GM23338 (cell line): ENCODE measurements around the gene GRK5. TPM values are rescaled to one million over a fixed set of nuclear protein-coding genes. Genes with fewer than 3 reads are reported as not detected.

Experiments
- ATAC-seq: fragments of 200-7000 bp; cut with Tn5 transposase; 3 replicates; pipeline ENCODE4 v1.9.1; 2020
- DNase-seq: peaks from one replicate; pipeline ENCODE4 v3.0.0-alpha.2; 2015; ENCODE audit warnings: low spot score
- H2AFZ ChIP-seq: fragments of 200-600 bp; sonication (generic); 2 replicates; pipeline ENCODE4 v1.8.0; 2016; ENCODE audit warnings: antibody characterized with exemption, mild to moderate bottlenecking, moderate library complexity
- H3F3A ChIP-seq: fragments of 200-600 bp; sonication (generic); replicated peaks from 2 replicates; pipeline ENCODE4 v1.8.0; 2017; ENCODE audit warnings: antibody characterized with exemption, mixed run types, low read depth
- H3K27ac ChIP-seq: fragments of 200-600 bp; sonication (generic); 2 replicates; pipeline ENCODE4 v1.6.1; 2016; ENCODE audit warnings: low read depth
- H3K27me3 ChIP-seq: fragments of 200-600 bp; sonication (generic); 2 replicates; pipeline ENCODE4 v1.8.0; 2016; ENCODE audit warnings: mild to moderate bottlenecking, mixed run types, moderate library complexity; ENCODE audit not compliant: insufficient read depth
- H3K36me3 ChIP-seq: fragments of 200-600 bp; sonication (generic); 2 replicates; pipeline ENCODE4 v1.8.0; 2016; ENCODE audit warnings: mild to moderate bottlenecking; ENCODE audit not compliant: insufficient read depth
- H3K4me1 ChIP-seq: fragments of 200-600 bp; sonication (generic); 2 replicates; pipeline ENCODE4 v1.8.0; 2016; ENCODE audit warnings: mild to moderate bottlenecking, moderate library complexity; ENCODE audit not compliant: insufficient read depth
- H3K4me2 ChIP-seq: fragments of 200-600 bp; sonication (generic); 2 replicates; pipeline ENCODE4 v1.7.1; 2017; ENCODE audit warnings: mixed run types
- H3K4me3 ChIP-seq: fragments of 200-600 bp; sonication (generic); 2 replicates; pipeline ENCODE4 v1.6.1; 2016; ENCODE audit warnings: mixed run types
- H3K79me2 ChIP-seq: fragments of 200-600 bp; sonication (generic); replicated peaks from 2 replicates; pipeline ENCODE4 v1.8.0; 2017; ENCODE audit warnings: mild to moderate bottlenecking; ENCODE audit not compliant: insufficient read depth
- H3K9me2 ChIP-seq: fragments of 200-600 bp; sonication (generic); 2 replicates; pipeline ENCODE4 v1.8.0; 2017; ENCODE audit not compliant: insufficient read depth
- H4K20me1 ChIP-seq: fragments of 200-600 bp; sonication (generic); replicated peaks from 2 replicates; pipeline ENCODE4 v1.8.0; 2017; ENCODE audit warnings: mild to moderate bottlenecking; ENCODE audit not compliant: insufficient read depth
- H3K27ac Mint-ChIP-seq: 2 replicates; pipeline ENCODE4 v1.8.0; 2020; ENCODE audit warnings: inconsistent platforms, mild to moderate bottlenecking, moderate library complexity, mixed read lengths
- H3K27me3 Mint-ChIP-seq: 3 replicates; pipeline ENCODE4 v1.8.0; 2022; ENCODE audit warnings: low read depth, mild to moderate bottlenecking, moderate library complexity, mixed read lengths, inconsistent platforms; ENCODE audit not compliant: insufficient read depth, poor library complexity
- H3K36me3 Mint-ChIP-seq: 3 replicates; pipeline ENCODE4 v1.8.0; 2021; ENCODE audit warnings: low read depth, mild to moderate bottlenecking, inconsistent platforms, moderate library complexity, mixed read lengths
- H3K4me1 Mint-ChIP-seq: 3 replicates; pipeline ENCODE4 v1.8.0; 2020; ENCODE audit warnings: mild to moderate bottlenecking, inconsistent platforms, mixed read lengths
- H3K4me3 Mint-ChIP-seq: 3 replicates; pipeline ENCODE4 v1.8.0; 2021; ENCODE audit warnings: moderate library complexity, mild to moderate bottlenecking, inconsistent platforms, mixed read lengths
- H3K9me3 Mint-ChIP-seq: 3 replicates; pipeline ENCODE4 v1.8.0; 2020; ENCODE audit warnings: moderate library complexity, mild to moderate bottlenecking, inconsistent platforms, mixed read lengths
- CREB1 ChIP-seq: fragments of 250-450 bp; sonication (Bioruptor Pico); IDR thresholded peaks from 2 replicates; pipeline ENCODE4 v1.5.0; 2020; ENCODE audit warnings: low read depth, mild to moderate bottlenecking, moderate library complexity
- CTCF ChIP-seq, 2 experiments: fragments of 200-600 bp in 1 of 2; sonication (generic) in 1 of 2; conservative IDR thresholded peaks; 2 replicates each; pipeline versions ENCODE4 v1.5.1 to v1.6.1; 2016 to 2017; ENCODE audit warnings: antibody characterized with exemption in 2 of 2, low read depth in 2 of 2, mild to moderate bottlenecking in 2 of 2, moderate library complexity in 1 of 2
- ETS1 ChIP-seq: IDR thresholded peaks from 2 replicates; pipeline ENCODE4 v1.6.1; 2016; ENCODE audit warnings: antibody characterized with exemption
- EZH2phosphoT487 ChIP-seq: fragments of 200-600 bp; sonication (generic); IDR thresholded peaks from one replicate; pipeline ENCODE4 v1.8.1; 2018; ENCODE audit warnings: antibody characterized with exemption; ENCODE audit not compliant: unreplicated experiment
- NANOG ChIP-seq: IDR thresholded peaks from 2 replicates; pipeline ENCODE4 v1.6.1; 2016; ENCODE audit warnings: antibody characterized with exemption, borderline replicate concordance
- POLR2AphosphoS5 ChIP-seq: IDR thresholded peaks from 2 replicates; pipeline ENCODE4 v1.6.1; 2016; ENCODE audit warnings: antibody characterized with exemption, low read depth
- REST ChIP-seq: IDR thresholded peaks from one replicate; pipeline ENCODE4 v1.6.1; 2018; ENCODE audit warnings: antibody characterized with exemption; ENCODE audit not compliant: unreplicated experiment
- ZNF331 ChIP-seq: fragments of 250-450 bp; sonication (Bioruptor Pico); IDR thresholded peaks from 2 replicates; pipeline ENCODE4 v1.5.0; 2020; ENCODE audit warnings: low read depth, mild to moderate bottlenecking, moderate library complexity
- polyA plus RNA-seq: library from polyadenylated mRNA; unstranded; fragments of >200 nt; fragmentation: Nextera tagmentation; extraction: Ambion mirVana; gene quantifications from 2 replicates; pipeline ENCODE4 v1.2.1, GENCODE V29; 2016
- total RNA-seq: library from RNA; depleted of rRNA; stranded (reverse); fragments of >200 nt; shearing (Covaris generic); gene quantifications from 2 replicates; pipeline ENCODE4 v1.2.3, GENCODE V29; 2014

Gene GRK5
- total and polyA plus RNA-seq, 2 experiments from 2014 or later = 0.53 to 2.0 TPM

- Mint-ChIP-seq H3K4me3 (peak overlapping the region; percentile 79; the same call in 2 of the 3 replicates), H3K4me1 (peaks cover 58% of the 10 kb centered on the region), H3K27ac (no peak overlapping the region), H3K9me3 (no peaks in the 10 kb centered on the region), H3K36me3 (no peaks in the 10 kb centered on the region), H3K27me3 (peaks cover 29% of the 10 kb centered on the region)
- Histone ChIP-seq H3K4me2 (peak overlapping the region; percentile 98; the same call in 1 of the 2 replicates), H3K27ac (no peak overlapping the region), H3K79me2 (no peaks in the 10 kb centered on the region), H3K4me1 (peaks cover 47% of the 10 kb centered on the region), H3F3A (peaks cover 10% of the 10 kb centered on the region; the same call in 1 of the 2 replicates), H3K4me3 (peak overlapping the region; percentile 7; the same call in 1 of the 2 replicates), H4K20me1 (no peaks in the 10 kb centered on the region; the same call in 1 of the 2 replicates), H3K9me2 (no peaks in the 10 kb centered on the region), H3K27me3 (peaks cover 18% of the 10 kb centered on the region), H3K36me3 (no peaks in the 10 kb centered on the region), H2AFZ (no peak overlapping the region)
- ATAC-seq (no peak), DNase-seq (no peak)
- no peak for TF ChIP-seq NANOG
- TF ChIP-seq REST = no peak
- TF ChIP-seq CTCF (conservative IDR thresholded peaks at IDR 0.05; ENCODE audit: low read depth in 2 of 2) = 0 out of 4 replicates have a peak, but pooled peaks of 1 of the 2 experiments have one; percentile 5
Observed at GRCh38 chr10:119209736-119210355, 2.5 kb downstream of the GRK5 start.

- H3K4me1 ChIP-seq = peaks cover 51% of the 10 kb centered on the region
- Mint-ChIP-seq H3K4me3 (no peak overlapping the region), H3K36me3 (no peaks in the 10 kb centered on the region), H3K27me3 (peaks cover 30% of the 10 kb centered on the region), H3K9me3 (no peaks in the 10 kb centered on the region), H3K27ac (no peak overlapping the region), H3K4me1 (peaks cover 58% of the 10 kb centered on the region)
- no peak overlapping the region for H3K4me2 ChIP-seq
- H3K9me2 ChIP-seq = no peaks in the 10 kb centered on the region
- no peak overlapping the region for H3K27ac ChIP-seq
- H4K20me1 ChIP-seq = no peaks in the 10 kb centered on the region; the same call in 1 of the 2 replicates
- H2AFZ ChIP-seq = no peak overlapping the region
- no peaks in the 10 kb centered on the region for H3K36me3 ChIP-seq
- H3K27me3 ChIP-seq = peaks cover 18% of the 10 kb centered on the region
- H3F3A ChIP-seq = peaks cover 10% of the 10 kb centered on the region; the same call in 1 of the 2 replicates
- H3K4me3 ChIP-seq = no peak overlapping the region
- H3K79me2 ChIP-seq = no peaks in the 10 kb centered on the region
- DNase-seq (no peak), ATAC-seq (no peak)
- TF ChIP-seq EZH2phosphoT487 (no peak), ETS1 (no peak), CTCF (conservative IDR thresholded peaks at IDR 0.05; ENCODE audit: low read depth in 2 of 2) (no peak), CREB1 (CRISPR knock-in tag) (no peak), POLR2AphosphoS5 (no peak), ZNF331 (CRISPR knock-in tag) (no peak), NANOG (no peak)
Observed at GRCh38 chr10:119210633-119211032, 3.3 kb downstream of the GRK5 start.
